ENCODE results near the gene XCR1.

- TF ChIP-seq FOXM1 (IDR thresholded peaks at IDR 0.05; ENCODE audit: borderline replicate concordance) (no peak), ZNF384 (IDR thresholded peaks at IDR 0.05) (no peak)
These were observed 43.4 kb upstream of the XCR1 start for GRCh38 chr3:46070595-46071093.
